ENCODE results near the gene SKOR2.

The SKOR2 gene

DNA sequence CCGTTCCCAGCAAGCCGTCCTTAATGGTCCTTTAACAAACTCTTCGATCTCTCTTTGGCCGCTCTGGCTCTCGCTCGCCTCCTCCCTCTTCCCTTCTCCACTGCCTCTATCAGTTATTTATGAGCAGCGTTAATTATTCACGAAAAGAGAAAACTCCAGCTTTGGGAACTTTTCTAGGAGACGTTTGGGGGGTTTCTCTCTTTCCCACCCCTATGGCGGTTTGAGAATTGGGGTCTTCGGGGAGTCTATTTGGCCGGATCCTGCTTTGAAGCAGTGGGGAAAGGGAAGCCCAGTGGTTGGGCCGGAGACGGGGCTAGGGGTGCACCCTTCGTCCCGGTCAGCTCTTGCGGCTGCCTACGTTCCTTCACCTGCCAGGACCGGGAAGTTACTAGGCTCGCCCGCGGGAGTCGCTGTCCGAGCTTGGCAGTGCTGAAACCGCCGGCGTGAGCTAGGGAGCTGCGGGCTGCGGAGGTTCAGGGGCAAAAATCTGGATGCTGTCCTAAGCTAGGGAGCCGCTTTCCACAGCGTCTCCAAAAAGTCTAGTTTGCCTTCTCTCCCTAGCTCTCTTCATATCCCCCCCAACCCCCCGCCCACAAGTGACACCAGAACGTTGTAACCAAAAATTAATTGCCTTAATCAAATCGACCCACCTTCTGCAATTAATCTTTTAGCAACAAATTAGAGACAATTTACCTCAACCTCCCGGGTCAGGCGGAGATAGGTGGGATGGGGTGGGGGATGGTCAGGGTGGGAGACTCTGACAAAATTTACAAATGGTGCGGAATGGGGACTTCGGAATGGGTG is 8.9 kb upstream of the SKOR2 start:
- peak; percentile 12 for DNase-seq

GRCh38 chr18:47254341-47254939 is 3.0 kb upstream of the SKOR2 start:
- no peak for DNase-seq

DNA sequence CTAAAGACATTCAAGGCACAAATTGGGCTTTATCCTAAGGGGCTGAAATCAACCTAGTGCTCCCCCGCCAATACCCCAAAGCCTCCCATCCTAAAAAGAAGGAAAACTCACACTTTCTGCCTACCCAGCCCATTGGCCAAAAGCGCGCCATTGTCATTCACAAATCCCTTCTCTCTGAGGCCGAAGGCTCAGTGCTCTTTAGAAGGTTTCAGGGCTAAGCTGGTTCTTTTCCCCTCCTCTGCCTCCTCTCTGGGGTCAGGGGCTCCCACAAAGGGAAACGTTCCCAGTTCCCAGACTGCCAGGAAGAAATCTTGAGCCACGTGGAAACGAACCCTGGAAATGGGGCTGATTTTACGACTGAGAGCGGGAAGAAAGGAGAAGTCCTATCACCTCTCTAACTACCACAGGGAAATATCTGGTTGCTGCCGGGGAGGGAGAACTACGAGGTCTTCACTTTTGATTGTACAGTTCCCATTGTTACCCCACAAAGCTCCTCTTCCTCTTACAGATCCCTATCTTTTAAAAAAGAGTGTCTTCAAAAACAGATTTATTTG is 1.7 kb upstream of the SKOR2 start:
- no peak for DNase-seq

- no peak for DNase-seq
Measured at GRCh38 chr18:47250391-47251046, 941 bp downstream of the SKOR2 start.

- no peak for DNase-seq
Measured at GRCh38 chr18:47249314-47249981, 2.0 kb downstream of the SKOR2 start.

DNA sequence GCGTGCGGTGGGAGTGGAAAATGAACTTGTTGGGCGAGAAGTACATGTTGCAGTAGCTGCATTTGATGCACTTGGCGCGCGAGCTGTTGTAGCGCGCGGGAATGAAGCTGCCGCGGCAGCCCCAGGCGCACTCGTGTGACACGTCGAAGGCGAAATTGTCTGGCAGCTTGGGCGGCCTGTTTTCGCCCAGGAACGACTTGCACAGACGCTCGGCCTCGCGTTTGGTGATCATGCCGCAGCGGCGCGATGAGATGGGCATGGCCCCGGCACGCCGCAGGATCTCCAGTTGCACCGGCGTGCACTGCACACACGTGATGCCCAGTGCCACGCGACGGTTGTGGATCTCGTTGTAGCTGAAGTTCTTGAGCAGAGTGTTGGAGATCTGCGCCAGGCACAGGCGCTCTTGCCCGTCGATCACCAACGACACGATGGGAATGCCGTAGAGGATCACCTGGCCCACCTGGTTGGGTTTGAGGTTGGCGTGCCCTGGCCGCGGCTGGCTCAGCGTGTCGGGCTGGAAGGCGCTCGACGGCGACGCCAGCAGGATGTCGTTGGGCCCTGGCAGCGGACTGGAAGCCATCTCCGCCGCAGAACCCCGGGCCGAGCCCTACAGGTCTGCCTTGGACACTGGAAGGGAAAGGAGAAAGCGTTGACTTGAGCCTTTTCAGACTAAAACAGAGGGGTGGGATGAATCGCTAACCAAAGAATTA is 2.7 kb downstream of the SKOR2 start:
- no peak for DNase-seq

GRCh38 chr18:47248115-47248603 is 3.3 kb downstream of the SKOR2 start:
- no peak for DNase-seq

- DNase-seq, result no peak
Measured at GRCh38 chr18:47247416-47248114, 3.9 kb downstream of the SKOR2 start.

GRCh38 chr18:47247036-47247415 is 4.4 kb downstream of the SKOR2 start:
- no peak for DNase-seq

GRCh38 chr18:47246027-47246971 is 5.2 kb downstream of the SKOR2 start:
- no peak for DNase-seq

DNA sequence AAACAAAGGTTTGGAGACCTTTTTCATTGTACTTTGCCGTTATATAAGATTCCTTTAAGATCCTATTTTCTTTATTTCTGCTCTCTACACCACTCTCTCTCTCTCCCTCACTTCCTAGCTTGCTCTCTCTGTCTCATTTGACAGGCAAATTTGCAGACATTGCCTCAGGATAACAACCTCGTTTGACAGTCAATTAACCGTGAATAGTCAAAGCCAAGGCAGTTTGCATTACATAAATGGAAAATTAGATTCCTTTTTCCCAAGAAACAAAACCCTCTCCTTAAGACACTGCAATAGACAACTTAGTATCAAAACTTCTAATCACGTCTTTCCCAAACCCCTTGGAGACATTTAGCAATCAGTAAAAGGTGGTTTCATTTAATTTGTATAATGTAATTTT is 7.4 kb downstream of the SKOR2 start:
- DNase-seq, result no peak

- no peak for DNase-seq
Measured at GRCh38 chr18:47235096-47235495, 16.4 kb downstream of the SKOR2 start.

DNA sequence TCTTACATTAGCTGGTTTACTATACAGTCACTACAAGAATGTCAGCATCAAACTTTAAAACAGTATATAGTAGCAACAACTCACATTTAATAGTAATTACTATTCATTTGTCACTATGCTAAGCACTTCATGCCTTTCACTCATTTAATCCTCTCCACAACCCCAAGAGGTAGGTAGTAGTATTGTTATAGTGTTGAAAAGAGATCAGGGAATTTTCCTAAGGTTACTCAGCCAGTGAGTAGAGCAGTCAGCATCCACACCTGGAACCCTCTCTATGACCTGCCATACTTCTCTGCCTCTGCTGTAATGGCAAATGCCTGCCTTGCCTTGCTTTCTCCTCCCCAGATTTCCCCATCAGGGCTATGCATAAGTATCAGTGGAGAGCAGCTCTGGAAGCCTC is 24.8 kb downstream of the SKOR2 start:
- no peak for DNase-seq

GRCh38 chr18:47215554-47216138 is 35.8 kb downstream of the SKOR2 start:
- peak; percentile 77 for DNase-seq

- DNase-seq, result no peak
Measured at GRCh38 chr18:47209171-47209570, 42.3 kb downstream of the SKOR2 start.

DNA sequence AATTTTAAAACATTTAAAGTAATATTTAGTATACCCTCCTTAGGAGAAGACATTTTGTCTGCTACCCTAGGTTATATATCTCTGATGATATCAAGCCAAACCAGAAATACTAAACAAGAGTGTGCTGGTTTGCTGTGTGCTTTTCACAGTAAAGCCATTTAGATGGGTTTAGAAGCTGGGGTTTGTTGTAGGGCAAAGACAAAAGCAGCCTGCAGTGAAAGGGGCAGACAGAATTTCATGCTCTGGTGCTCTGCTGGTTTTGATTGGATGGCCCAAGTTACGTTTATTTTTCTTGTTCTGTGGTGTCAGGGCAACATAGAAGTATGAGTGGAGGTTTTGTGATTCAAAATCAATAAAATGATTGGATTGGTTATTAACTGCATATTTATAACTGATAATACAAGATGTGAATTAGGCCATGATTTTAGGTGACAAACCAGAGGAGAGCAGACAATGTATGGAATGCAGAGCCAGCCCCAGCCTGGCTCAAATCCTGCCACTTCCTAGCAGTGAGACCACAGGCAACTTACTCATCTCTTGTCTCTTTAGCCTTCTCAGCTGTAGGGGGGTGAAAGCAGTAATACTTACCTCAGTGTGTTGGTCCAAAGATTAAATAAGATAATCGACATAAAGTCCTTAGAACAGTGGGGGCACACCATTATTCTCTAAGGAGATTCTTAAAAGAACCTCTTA is 44.4 kb downstream of the SKOR2 start:
- DNase-seq, result no peak

DNA sequence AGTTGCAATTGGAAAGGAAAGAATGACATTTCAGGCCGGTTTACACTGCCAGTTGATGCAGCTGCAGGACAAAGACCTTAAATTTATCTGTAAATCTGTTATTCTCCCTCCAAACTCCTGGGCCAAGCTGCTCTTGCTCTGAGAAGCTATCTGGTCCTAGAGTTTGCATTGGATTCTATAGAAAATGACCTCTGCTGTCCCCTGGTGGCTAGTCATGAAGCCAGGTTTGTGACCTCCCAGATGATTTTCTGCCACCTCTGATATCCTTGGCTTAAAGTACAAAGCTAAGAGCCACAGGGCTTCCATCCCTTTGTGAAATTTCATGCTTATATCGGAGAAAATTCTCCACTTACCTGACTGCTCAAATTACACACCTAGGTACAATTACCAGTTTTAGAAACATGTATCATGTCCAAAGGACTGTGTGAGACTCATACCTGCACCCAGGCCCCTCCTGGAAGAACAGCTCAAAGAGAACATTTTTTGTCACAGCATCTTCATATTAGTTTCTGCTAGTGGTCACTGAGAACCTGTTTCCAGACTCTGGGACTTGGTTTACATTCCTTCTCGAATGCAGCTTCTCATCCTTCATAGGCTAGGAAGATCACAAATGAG is 46.4 kb downstream of the SKOR2 start:
- DNase-seq, result peak; percentile 56

DNA sequence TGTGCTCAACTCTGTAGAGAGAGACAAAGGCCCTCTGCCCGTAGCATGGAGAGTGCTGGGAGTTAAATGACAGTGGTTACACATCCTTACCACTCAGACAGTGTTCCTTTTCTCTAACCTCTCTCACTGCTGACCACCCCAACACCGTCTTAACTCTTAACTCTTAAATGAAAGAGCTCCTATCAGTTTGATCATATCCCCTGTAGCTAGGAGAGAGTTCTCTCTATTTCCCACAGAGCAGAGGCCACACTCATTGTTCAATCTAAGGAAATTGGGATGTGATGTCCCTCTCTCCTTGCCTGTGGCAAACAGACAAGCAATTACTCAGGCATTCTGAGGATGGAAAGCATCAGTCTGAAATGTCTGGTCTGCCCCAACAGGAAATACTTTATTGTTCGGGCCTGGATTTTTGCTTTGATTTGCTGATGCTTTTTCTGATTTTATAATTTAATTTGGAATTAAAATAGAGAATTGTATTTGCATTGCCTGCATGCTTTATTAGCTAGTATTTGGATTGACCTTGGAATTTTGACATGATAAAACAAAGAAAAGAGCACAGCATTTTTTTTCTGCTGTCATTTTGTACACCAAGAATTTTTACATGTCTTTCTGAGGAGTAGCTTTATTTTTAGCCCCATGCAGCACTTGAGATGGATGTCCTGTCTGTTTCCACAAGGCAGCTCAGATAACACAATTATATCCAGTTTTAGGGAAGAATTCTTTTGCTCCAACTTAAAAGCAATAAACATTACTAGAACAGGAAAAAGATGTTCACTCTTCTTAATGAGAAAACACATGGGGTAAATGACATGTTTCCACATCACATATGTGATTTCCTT is 47.6 kb downstream of the SKOR2 start:
- DNase-seq, result no peak
